ENCODE results near the gene CTTN. TPM values are rescaled to one million over a fixed set of nuclear protein-coding genes. Genes with fewer than 3 reads are reported as not detected.

CTTN gene
- total RNA-seq, 1 donor from 2014 or later: 412 TPM

- no peak for FAIRE-seq
- TF ChIP-seq CTCF (IDR thresholded peaks at IDR 0.05; ENCODE audit: insufficient read depth, low read length, severe bottlenecking): no peak
- Histone ChIP-seq H3K36me3 (ENCODE audit: control insufficient read depth, insufficient read depth, low read length) (peaks cover 49% of the 10 kb centered on the region), H3K4me3 (ENCODE audit: low read depth, low read length) (no peak overlapping the region), H3K27me3 (ENCODE audit: control insufficient read depth, insufficient read depth, low read length) (no peaks in the 10 kb centered on the region)
- no peak for DNase-seq (ENCODE audit: low read depth)
Observed at GRCh38 chr11:70435765-70436500, 37.6 kb downstream of the CTTN start.

- Histone ChIP-seq H3K27me3 (ENCODE audit: control insufficient read depth, insufficient read depth, low read length) (no peaks in the 10 kb centered on the region), H3K36me3 (ENCODE audit: control insufficient read depth, insufficient read depth, low read length) (peaks cover 43% of the 10 kb centered on the region), H3K4me3 (ENCODE audit: low read depth, low read length) (no peak overlapping the region)
- FAIRE-seq: no peak
- TF ChIP-seq CTCF (IDR thresholded peaks at IDR 0.05; ENCODE audit: insufficient read depth, low read length, severe bottlenecking): no peak
- DNase-seq (ENCODE audit: low read depth): no peak
Observed at GRCh38 chr11:70436501-70436860, 38.2 kb downstream of the CTTN start.

- no peak for TF ChIP-seq CTCF (IDR thresholded peaks at IDR 0.05; ENCODE audit: insufficient read depth, low read length, severe bottlenecking)
- no peak overlapping the region for H3K4me3 ChIP-seq (ENCODE audit: low read depth, low read length)
- peaks cover 37% of the 10 kb centered on the region for H3K36me3 ChIP-seq (ENCODE audit: control insufficient read depth, insufficient read depth, low read length)
- FAIRE-seq: no peak
- H3K27me3 ChIP-seq (ENCODE audit: control insufficient read depth, insufficient read depth, low read length): no peaks in the 10 kb centered on the region
- no peak for DNase-seq (ENCODE audit: low read depth)
Observed at GRCh38 chr11:70437111-70437784, 38.9 kb downstream of the CTTN start.

- no peak for TF ChIP-seq CTCF (IDR thresholded peaks at IDR 0.05; ENCODE audit: insufficient read depth, low read length, severe bottlenecking)
- DNase-seq (ENCODE audit: low read depth) (no peak), FAIRE-seq (no peak)
- Histone ChIP-seq H3K36me3 (ENCODE audit: control insufficient read depth, insufficient read depth, low read length) (peaks cover 16% of the 10 kb centered on the region), H3K4me3 (ENCODE audit: low read depth, low read length) (no peak overlapping the region), H3K27me3 (ENCODE audit: control insufficient read depth, insufficient read depth, low read length) (no peaks in the 10 kb centered on the region)
Observed at GRCh38 chr11:70440206-70440605, 41.9 kb downstream of the CTTN start.

- Histone ChIP-seq H3K27me3 (ENCODE audit: control insufficient read depth, insufficient read depth, low read length) (no peaks in the 10 kb centered on the region), H3K36me3 (ENCODE audit: control insufficient read depth, insufficient read depth, low read length) (no peaks in the 10 kb centered on the region), H3K4me3 (ENCODE audit: low read depth, low read length) (no peak overlapping the region)
- no peak for FAIRE-seq
- DNase-seq (ENCODE audit: low read depth): no peak
- TF ChIP-seq CTCF (IDR thresholded peaks at IDR 0.05; ENCODE audit: insufficient read depth, low read length, severe bottlenecking): no peak
Observed at GRCh38 chr11:70443773-70444030, 45.4 kb downstream of the CTTN start.

- FAIRE-seq: no peak
- no peak for TF ChIP-seq CTCF (IDR thresholded peaks at IDR 0.05; ENCODE audit: insufficient read depth, low read length, severe bottlenecking)
- no peak for DNase-seq (ENCODE audit: low read depth)
Observed at GRCh38 chr11:70445091-70445490, 46.8 kb downstream of the CTTN start.

More at GRCh38 chr11:70445091-70445490, 46.8 kb downstream of the CTTN start:
- Histone ChIP-seq H3K36me3 (ENCODE audit: control insufficient read depth, insufficient read depth, low read length) (no peaks in the 10 kb centered on the region), H3K27me3 (ENCODE audit: control insufficient read depth, insufficient read depth, low read length) (no peaks in the 10 kb centered on the region), H3K4me3 (ENCODE audit: low read depth, low read length) (no peak overlapping the region)

Data from bronchial epithelial cell (primary cell).